ENCODE measurements around the gene CPLANE2. TPM values are rescaled to one million over a fixed set of nuclear protein-coding genes. Genes with fewer than 3 reads are reported as not detected.
"Not testable (repeated sequence)": the region's sequence is repeated elsewhere in the genome, so short reads cannot be mapped to it uniquely, and the experiment has no call there.

The CPLANE2 gene
- total RNA-seq, 1 experiment from 2014 or later = 1.9 TPM

DNA sequence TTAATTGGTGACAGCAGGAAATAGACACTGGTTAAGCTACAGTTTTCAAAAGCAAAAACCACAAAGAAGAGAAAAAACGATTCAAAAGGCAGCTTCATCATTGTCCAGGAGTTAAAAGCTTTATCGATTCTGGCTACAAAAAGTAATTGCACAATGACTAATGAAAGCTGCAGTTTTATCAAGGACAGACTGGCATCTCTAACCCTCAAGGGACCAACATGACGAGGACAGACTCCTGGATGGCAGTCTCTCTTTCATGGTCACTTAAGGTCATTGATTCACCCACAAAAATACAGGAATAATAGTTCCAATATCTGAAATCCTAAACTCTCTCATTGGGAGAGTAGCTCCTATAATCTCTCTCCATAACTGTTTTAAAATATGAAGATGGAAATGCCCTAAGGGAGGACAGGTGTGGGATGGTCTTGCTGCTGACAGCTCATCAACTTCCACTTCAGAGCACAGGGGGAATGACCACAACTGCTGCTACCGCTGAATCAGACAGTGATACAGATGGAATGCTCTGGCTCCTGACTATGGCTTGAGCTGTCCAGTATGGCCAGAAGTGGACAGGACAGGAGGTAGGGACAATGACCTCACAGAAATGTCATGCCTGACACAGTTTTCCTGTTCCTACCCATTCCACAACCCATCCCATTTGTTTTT is 17.4 kb upstream of the CPLANE2 start:
- H3K27ac ChIP-seq = no peak overlapping the region
- peaks cover 13% of the 10 kb centered on the region for H3K36me3 ChIP-seq
- no peaks in the 10 kb centered on the region for H3K9me3 ChIP-seq (replicated peaks)
- no peaks in the 10 kb centered on the region for H3K27me3 ChIP-seq
- peak; percentile 46 to 55 for DNase-seq
- H3K4me1 ChIP-seq = peaks cover 12% of the 10 kb centered on the region
- no peak overlapping the region for H3K4me3 ChIP-seq

DNA sequence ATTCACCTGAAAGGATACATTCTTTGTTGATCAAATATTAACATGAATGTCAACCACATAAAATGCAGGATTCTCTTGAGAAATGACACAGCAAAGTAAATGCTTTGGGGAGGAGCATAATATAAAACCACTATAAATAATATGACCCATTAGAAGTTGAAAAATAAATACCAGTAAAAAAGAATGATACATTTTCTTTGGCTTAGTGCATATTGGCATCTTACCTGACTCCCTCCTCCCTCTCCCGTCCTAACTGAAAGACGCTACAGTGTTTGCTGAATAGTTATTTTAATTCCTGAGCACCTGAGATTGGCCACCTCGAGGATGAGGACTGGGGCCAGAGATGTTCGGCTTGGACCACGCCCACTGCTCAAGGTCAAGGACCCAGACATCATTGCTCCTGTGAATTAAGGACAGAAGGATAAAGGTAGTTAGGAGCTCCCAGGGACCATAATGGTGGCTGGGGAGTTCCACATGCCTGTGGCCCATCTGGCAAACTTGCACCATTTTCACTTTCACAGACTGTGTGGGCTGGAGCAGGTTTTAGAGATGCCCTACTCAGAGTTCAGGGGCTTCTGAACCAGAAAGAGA is 16.4 kb upstream of the CPLANE2 start:
- Histone ChIP-seq H3K36me3 (peaks cover 13% of the 10 kb centered on the region), H3K4me3 (no peak overlapping the region), H3K27ac (no peak overlapping the region), H3K4me1 (peaks cover 20% of the 10 kb centered on the region), H3K9me3 (replicated peaks) (no peaks in the 10 kb centered on the region), H3K27me3 (no peaks in the 10 kb centered on the region)
- no peak for DNase-seq

DNA sequence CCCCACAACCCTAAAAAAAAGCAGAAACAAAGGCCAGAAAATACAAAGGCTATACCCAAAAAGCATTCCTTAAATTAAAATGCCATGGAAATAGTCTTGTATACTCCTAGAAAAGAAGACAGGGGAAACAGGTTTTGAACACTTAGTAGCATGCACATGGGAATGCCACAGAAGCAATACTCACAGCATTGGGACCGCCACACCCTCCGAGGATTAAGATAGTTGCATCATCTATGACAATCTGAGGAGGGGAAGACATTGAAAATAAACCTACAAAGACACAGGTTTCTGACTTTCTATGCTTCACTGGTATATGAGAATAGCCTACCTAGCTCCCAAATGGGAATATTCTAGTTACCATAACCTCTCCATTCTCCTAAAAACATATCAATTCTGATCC is 15.9 kb upstream of the CPLANE2 start:
- H3K27ac ChIP-seq = no peak overlapping the region
- peaks cover 25% of the 10 kb centered on the region for H3K4me1 ChIP-seq
- peaks cover 13% of the 10 kb centered on the region for H3K36me3 ChIP-seq
- H3K4me3 ChIP-seq = no peak overlapping the region
- no peaks in the 10 kb centered on the region for H3K27me3 ChIP-seq
- no peak for DNase-seq
- H3K9me3 ChIP-seq (replicated peaks) = no peaks in the 10 kb centered on the region

DNA sequence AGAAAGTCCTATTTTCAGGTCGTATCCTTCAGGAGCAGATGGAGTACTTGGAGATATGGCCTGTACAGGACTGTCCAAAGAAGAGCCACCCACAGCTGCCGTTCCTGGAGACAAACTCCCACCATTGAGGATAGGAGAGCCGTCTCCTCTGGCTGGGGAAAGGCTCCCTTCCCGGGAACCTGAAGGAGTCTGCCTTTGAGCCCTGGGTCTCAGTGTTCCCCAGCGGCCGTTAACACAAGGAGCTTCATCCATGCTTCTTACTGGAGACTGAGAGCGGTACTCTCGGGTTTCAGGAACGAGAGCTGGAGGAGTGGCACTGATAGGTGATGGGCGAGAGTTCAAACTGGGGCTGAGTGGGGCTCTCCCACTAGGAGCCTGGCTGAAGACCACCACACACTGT is 14.4 kb upstream of the CPLANE2 start:
- peaks cover 13% of the 10 kb centered on the region for H3K36me3 ChIP-seq
- H3K27ac ChIP-seq = no peak overlapping the region
- H3K4me1 ChIP-seq = peaks cover 31% of the 10 kb centered on the region
- DNase-seq = no peak
- no peaks in the 10 kb centered on the region for H3K27me3 ChIP-seq
- no peak overlapping the region for H3K4me3 ChIP-seq
- no peaks in the 10 kb centered on the region for H3K9me3 ChIP-seq (replicated peaks)

DNA sequence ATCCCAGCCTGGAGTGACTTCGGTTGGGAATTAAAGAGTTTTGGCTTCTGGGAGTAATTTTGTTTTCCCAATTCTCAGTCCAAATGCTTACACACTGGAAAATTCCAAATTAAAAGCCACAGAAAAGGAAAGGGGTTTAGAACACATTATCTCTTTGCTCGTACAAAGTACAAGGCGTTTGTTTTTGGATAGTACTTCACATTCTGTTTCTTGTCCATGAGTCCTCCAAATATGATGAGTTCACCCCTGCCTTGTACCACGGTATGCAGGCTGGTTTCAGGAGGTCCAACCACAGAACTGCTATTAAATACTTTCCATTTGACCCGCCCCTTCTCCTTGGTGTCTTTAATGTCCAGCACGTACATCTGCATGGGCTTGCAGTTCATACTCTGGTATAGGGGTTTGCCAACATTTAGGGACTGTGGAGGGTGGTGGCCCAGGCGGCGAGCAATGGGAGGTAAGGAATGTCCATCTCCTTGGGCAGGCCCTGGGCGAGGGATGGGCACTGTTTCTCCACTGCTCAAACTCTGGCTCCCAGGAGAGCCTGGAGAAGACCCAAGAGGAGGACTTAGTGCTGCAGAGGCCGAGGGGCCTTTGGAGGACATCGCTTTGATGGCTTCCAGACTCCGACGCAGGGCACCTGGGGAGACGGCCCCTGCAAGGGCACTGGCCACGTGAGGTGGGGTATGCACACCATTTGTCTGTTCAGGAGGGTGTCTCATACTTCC is 13.7 kb upstream of the CPLANE2 start:
- DNase-seq = no peak
- H3K27ac ChIP-seq = no peak overlapping the region
- H3K4me3 ChIP-seq = no peak overlapping the region
- H3K9me3 ChIP-seq (replicated peaks) = no peaks in the 10 kb centered on the region
- peaks cover 12% of the 10 kb centered on the region for H3K36me3 ChIP-seq
- H3K27me3 ChIP-seq = no peaks in the 10 kb centered on the region
- H3K4me1 ChIP-seq = peaks cover 31% of the 10 kb centered on the region

DNA sequence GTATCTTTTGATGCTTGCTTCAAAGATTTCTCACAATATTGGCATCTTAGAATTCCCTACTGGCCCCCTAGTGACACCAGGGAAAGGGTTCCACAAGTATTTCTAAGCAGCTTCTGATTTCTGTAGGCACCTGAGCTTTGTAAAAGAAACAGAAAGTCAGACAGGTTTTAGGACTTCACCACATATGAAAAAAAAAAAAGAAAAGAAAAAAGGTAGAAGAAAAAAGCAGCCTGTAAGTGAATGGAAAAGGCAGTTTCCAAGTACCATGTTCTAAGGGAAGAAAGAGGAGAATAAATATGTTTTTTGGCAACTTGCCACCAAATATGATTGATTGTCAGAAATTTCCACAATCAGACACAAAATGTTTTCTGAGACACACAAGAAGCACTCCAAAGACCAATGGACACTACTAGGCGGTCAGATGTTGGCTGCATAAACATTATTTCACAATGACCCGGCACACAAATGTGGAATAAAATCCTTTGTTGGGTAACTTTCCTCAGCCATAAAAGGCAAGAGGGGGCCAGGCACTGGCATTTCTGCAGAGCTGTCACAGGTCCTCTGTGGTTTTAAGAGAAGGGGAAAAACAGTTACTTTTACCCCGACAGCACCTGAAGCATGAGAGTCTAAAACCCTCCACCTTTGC is 12.7 kb upstream of the CPLANE2 start:
- peaks cover 6% of the 10 kb centered on the region; the same call in 1 of the 2 replicates for H3K36me3 ChIP-seq
- H3K27ac ChIP-seq = no peak overlapping the region
- no peaks in the 10 kb centered on the region for H3K27me3 ChIP-seq
- peaks cover 27% of the 10 kb centered on the region for H3K4me1 ChIP-seq
- H3K9me3 ChIP-seq (replicated peaks) = no peaks in the 10 kb centered on the region
- DNase-seq = no peak
- no peak overlapping the region for H3K4me3 ChIP-seq

DNA sequence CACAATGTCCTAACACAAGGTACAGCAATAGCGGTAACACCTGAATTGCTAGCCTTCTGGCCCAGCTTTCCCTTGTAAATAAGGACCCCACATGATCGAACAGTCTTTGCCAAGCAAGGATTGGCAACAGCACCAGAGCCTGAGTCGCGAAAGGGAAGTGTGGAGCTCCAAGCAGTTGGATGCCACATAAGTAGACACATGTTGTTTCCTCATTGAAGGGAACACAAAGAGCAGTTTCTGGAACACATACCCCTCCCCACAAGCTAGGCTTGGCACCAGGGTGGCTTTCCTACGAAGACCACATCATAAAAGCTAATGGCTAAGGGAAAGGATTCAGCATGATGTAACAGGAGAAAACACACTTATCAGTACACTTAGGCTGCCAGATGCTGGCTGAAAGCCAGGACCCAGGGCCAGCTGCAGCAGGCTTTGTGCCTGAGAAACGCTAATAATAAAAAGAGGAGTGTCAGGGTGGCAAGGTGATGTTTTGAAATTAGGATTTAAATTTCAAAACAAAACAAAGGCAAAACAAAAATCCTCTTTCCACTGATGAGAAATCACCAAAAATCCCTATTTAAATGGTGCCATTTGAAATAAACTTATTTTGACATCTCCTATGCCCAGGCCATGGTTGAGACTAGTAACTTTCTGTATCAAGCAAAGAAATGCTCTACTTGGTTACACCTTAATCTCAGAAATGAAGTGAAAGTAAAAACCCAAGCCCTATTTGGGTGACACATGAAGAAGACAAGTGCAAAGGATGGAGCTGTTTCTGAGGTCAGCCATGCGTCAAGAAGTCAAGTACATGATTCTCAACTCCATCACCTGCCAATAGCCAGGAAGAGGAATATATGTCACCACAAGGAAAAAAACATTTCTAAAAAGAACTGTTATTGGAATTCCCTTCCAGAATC is 11.9 kb upstream of the CPLANE2 start:
- H3K4me1 ChIP-seq = peaks cover 24% of the 10 kb centered on the region
- peak overlapping the region; percentile 20 for H3K27ac ChIP-seq

DNA sequence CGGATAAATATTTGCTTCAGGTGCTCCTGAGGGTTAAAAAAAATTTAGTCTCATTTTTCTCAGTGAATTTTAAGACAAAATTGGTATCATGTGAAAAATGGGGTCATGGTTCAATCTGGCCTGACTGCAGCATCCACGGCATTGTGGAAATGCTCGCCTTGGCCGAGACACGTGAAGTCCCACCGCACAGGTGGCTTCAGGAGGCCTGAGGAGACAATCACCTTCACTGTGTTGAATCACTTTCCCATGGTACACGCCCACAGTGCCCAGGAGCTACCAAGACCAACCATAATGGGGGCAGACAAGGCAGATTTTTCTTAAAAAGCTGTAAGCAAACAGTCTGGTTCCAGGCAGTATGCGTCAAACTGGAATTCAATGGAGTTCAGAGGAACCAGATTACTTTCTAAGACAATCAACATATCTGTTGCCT is 11.0 kb upstream of the CPLANE2 start:
- peaks cover 6% of the 10 kb centered on the region; the same call in 1 of the 2 replicates for H3K36me3 ChIP-seq
- peaks cover 32% of the 10 kb centered on the region for H3K4me1 ChIP-seq
- peak overlapping the region; percentile 20 for H3K27ac ChIP-seq

More for the DNA sequence above, 11.9 kb upstream of the CPLANE2 start:
- no peaks in the 10 kb centered on the region for H3K9me3 ChIP-seq (replicated peaks)
- H3K36me3 ChIP-seq = peaks cover 6% of the 10 kb centered on the region; the same call in 1 of the 2 replicates
- peak; percentile 87 to 94 for DNase-seq
- no peaks in the 10 kb centered on the region for H3K27me3 ChIP-seq
- no peak overlapping the region for H3K4me3 ChIP-seq

DNA sequence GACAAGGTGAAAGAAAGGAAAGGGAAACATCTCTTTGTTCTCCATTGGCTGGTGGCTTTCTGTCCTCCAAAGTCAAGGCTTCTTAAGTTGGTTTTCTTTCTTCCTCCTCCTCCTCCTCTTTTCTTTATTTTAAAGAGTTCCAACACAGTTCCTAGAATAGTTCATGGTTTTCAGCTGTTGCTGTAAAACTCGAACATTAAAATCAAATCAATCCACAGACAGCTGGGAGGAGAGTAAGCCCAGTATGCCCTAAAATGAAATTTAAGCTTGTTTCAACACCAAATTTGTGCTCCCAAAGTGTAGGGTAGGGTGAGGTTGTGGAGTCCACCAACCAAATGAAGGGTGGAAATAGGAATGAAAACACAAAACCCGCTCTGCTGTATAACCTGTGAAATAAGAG is 10.5 kb upstream of the CPLANE2 start:
- Histone ChIP-seq H3K4me1 (peaks cover 36% of the 10 kb centered on the region), H3K4me3 (no peak overlapping the region), H3K27me3 (no peaks in the 10 kb centered on the region), H3K27ac (no peak overlapping the region), H3K9me3 (replicated peaks) (no peaks in the 10 kb centered on the region), H3K36me3 (peaks cover 6% of the 10 kb centered on the region; the same call in 1 of the 2 replicates)
- no peak for DNase-seq

More for the DNA sequence above, 11.0 kb upstream of the CPLANE2 start:
- Histone ChIP-seq H3K4me3 (no peak overlapping the region), H3K27me3 (no peaks in the 10 kb centered on the region), H3K9me3 (replicated peaks) (no peaks in the 10 kb centered on the region)
- no peak for DNase-seq

DNA sequence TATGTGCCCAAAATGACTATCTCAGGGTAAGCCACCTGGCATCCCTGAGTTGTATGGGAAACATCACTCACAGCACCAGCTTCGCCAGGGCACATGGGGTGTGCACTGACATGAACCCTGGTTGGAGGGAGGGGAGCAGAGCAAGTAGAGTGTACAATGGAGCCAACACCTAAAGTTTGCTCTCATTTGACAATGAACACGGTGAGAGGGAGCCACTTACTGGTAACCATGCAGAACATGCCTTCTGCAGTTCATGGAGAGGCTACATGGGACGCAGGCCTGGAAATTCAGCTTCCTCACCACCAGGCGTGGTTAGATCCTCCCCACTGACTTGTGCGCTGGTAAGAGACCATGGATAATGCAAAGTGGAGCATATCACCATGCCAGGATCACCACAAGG is 10.0 kb upstream of the CPLANE2 start:
- DNase-seq = no peak
- peaks cover 36% of the 10 kb centered on the region for H3K4me1 ChIP-seq
- H3K27me3 ChIP-seq = no peaks in the 10 kb centered on the region
- H3K36me3 ChIP-seq = peaks cover 2% of the 10 kb centered on the region; the same call in 1 of the 2 replicates
- no peak overlapping the region for H3K4me3 ChIP-seq
- no peak overlapping the region for H3K27ac ChIP-seq
- H3K9me3 ChIP-seq (replicated peaks) = no peaks in the 10 kb centered on the region

DNA sequence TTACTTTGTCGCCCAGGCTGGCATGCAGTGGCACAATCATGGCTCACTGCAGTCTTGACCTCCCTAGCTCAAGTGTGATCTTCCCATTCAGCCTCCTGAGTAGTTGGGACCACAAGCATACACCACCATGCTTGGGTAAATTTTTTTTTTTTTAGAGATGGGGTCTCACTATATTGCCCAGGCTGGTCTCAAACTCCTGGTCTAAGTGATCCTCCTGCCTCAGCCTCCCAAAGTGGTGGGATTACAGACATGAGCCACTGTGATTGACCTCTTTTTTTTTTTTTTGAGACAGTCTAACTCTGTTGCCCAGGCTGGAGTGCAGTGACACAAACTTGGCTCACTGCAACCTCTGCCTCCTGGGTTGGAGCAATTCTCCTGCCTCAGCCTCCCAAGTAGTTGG is 9.3 kb upstream of the CPLANE2 start:
- H3K27me3 ChIP-seq; H3K4me3 ChIP-seq; H3K9me3 ChIP-seq (replicated peaks); H3K27ac ChIP-seq; DNase-seq; H3K36me3 ChIP-seq: not testable (repeated sequence)
- peaks cover 36% of the 10 kb centered on the region for H3K4me1 ChIP-seq

DNA sequence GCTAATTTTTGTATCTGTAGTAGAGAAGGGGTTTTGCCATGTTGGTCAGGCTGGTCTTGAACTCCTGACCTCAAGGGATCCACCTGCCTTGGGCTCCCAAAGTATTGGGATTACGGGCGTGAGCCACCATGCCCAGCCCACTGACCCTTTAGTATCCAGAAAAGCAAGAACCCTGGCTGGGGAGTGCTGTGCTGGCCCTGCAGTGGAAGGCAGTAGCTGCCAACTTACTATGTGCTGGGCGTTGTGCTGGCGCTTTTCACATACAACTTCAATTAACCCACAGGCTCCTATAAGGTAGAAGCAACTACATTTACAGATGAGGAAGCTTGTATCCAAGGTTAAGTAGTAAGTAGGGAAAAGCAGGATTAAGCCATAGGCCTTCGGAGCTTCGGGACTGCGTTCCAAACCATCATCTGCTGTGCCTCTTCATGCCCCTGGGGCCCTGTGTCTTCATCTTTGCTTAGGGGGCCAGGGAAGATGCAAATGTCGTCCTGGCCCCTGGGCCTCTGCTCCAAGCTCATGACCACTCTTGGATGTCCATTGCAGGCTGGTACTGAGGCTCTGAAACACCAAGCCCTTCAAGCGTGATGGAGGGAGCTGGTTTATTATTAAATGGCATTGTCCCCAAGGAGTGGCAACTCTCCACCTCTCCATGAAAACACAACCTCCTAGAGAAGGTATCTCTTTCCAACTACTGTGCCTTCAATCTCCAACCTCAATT is 8.7 kb upstream of the CPLANE2 start:
- Histone ChIP-seq H3K4me3 (no peak overlapping the region), H3K27me3 (no peaks in the 10 kb centered on the region), H3K27ac (no peak overlapping the region), H3K36me3 (no peaks in the 10 kb centered on the region; the same call in 1 of the 2 replicates), H3K9me3 (replicated peaks) (no peaks in the 10 kb centered on the region), H3K4me1 (peaks cover 36% of the 10 kb centered on the region)
- DNase-seq = no peak

DNA sequence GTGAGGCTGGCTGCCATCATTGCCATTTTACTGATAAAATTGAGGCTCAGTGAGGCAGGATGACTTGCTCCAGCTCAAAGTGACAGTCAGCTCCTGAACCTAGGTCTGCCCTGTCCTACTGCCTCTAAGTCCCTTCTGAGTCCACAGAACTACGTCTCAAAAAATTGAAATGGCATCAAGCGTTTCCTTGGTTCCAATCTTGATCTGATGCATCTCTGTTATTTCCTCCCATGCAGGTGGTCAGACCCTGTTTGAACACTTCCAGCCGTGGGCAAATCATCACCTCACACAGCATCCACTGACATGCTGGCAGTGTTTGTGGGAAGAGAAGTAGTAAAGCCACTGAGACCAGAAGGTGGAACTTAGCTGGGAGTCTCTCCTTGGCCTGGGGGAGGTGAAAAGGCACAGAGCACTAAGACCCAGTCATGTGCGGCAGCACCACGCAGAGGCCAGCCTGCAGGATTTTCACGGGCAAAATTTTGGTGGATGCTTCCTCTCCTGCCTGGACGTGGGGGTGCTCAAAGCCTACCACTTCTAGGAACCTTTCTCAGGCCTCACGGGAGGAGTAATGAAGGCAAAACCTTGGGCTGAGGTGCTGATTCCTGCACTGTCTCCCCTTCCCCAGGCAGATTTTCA is 7.8 kb upstream of the CPLANE2 start:
- H3K27me3 ChIP-seq = no peaks in the 10 kb centered on the region
- no peak overlapping the region for H3K27ac ChIP-seq
- H3K4me1 ChIP-seq = peaks cover 37% of the 10 kb centered on the region
- H3K9me3 ChIP-seq (replicated peaks) = no peaks in the 10 kb centered on the region
- H3K36me3 ChIP-seq = no peaks in the 10 kb centered on the region; the same call in 1 of the 2 replicates
- DNase-seq = no peak
- no peak overlapping the region for H3K4me3 ChIP-seq
